Measurements from ENCODE around the gene PBX1. TPM values are rescaled to one million over a fixed set of nuclear protein-coding genes. Genes with fewer than 3 reads are reported as not detected.

Gene PBX1
- total RNA-seq, 2 donors from 2014 or later: 33.3 to 37.4 TPM

DNA sequence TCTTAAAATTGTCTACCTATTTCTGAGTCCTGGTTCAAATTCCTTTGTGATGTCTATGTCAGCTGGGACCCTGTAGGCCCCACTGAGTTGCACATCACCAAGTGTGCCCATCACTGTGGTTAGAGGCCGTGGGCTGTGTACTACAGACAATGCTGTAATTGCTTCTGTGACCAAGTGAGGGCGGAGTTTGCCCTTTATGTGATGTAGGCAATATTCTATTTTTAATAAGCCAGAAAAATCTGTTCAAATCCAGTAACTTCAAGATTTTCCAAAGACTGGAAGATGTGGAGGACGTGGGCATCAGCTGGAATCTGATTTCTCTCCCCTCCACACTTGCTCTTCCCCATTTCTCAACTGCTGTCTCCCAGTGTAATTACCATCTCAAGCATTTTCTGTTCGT lies 215.4 kb downstream of the PBX1 start:
- H3K27ac ChIP-seq: peak overlapping the region; percentile 59 to 79
- no peaks in the 10 kb centered on the region for H3K9me3 ChIP-seq
- H3K4me1 ChIP-seq: peaks cover 0 to 55% of the 10 kb centered on the region in 2 donors
- no peak overlapping the region for H3K4me3 ChIP-seq
- TF ChIP-seq, protein P1, sequence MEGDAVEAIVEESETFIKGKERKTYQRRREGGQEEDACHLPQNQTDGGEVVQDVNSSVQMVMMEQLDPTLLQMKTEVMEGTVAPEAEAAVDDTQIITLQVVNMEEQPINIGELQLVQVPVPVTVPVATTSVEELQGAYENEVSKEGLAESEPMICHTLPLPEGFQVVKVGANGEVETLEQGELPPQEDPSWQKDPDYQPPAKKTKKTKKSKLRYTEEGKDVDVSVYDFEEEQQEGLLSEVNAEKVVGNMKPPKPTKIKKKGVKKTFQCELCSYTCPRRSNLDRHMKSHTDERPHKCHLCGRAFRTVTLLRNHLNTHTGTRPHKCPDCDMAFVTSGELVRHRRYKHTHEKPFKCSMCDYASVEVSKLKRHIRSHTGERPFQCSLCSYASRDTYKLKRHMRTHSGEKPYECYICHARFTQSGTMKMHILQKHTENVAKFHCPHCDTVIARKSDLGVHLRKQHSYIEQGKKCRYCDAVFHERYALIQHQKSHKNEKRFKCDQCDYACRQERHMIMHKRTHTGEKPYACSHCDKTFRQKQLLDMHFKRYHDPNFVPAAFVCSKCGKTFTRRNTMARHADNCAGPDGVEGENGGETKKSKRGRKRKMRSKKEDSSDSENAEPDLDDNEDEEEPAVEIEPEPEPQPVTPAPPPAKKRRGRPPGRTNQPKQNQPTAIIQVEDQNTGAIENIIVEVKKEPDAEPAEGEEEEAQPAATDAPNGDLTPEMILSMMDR (IDR thresholded peaks at IDR 0.05): peak in 1 of 2 donors; percentile 31
- no peak for DNase-seq (ENCODE audit: low spot score)
- no peaks in the 10 kb centered on the region for H3K27me3 ChIP-seq
- no peaks in the 10 kb centered on the region for H3K36me3 ChIP-seq

DNA sequence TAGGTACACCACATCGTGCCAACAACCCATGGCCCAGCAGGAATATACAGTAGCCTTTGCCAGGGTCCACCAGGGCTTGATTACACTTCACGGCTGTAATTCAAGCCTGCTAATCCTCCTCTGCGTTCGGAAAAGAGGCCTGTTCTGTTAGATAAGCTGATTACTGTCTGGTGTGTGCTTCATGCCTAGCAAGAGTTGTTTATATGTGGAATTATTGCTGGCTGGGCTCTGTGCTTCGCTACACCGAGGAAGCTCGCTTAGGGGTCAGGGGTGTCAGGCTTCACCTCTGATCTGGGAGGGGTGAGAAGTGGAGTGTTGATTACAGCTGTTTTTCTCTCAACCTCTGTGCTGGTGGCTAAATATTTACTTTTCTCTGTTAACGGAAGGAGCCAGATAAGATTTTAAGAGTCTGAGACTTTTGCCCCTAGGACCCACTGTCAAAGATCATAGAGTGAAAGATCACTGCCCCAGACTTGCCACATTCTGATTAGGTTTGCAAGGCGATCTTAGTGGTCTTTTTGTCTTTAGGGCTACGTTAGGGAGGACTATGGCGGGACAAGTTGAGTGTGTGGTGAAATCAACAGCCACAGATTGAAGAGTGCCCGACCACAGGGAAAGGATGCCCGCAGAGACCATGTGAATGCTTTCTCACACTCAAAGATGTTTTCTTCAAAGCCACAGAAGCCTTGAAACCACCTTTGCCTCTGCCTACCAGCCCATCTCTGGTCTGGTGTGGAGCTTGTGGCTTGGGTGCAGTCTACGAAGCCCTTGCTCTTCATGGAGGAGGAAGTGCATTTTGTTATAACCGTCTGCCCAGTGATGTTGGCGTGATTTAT lies 216.1 kb downstream of the PBX1 start:
- TF ChIP-seq, protein P1 (IDR thresholded peaks at IDR 0.05): no peak
- no peaks in the 10 kb centered on the region for H3K36me3 ChIP-seq
- no peak for DNase-seq (ENCODE audit: low spot score)
- peak overlapping the region; percentile 59 to 79 for H3K27ac ChIP-seq
- H3K4me3 ChIP-seq: no peak overlapping the region
- H3K4me1 ChIP-seq: peaks cover 0 to 62% of the 10 kb centered on the region in 2 donors
- no peaks in the 10 kb centered on the region for H3K9me3 ChIP-seq
- H3K27me3 ChIP-seq: no peaks in the 10 kb centered on the region

DNA sequence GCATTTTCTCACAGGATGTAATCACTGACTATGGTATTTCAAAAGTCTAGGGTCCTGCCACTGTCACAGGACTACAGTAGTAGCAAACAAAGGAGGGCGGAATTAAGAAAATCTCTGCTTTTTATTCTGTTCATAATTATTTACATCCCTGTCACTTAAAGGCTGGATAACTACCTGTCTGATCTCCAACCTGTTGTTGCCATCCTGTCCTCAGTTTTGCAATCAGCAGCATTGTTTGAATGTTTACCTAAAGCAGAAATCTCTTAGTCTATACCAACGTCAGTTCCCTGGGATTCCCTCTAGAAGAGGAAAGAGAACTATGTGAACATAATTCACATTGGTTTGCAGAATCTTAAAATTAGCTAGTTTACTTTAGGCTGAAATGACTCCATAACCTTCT lies 218.5 kb downstream of the PBX1 start:
- TF ChIP-seq, protein P1 (IDR thresholded peaks at IDR 0.05): no peak
- H3K9me3 ChIP-seq: no peaks in the 10 kb centered on the region
- H3K4me1 ChIP-seq: peaks cover 0 to 64% of the 10 kb centered on the region in 2 donors
- DNase-seq (ENCODE audit: low spot score): no peak
- H3K27ac ChIP-seq: no peak overlapping the region
- no peaks in the 10 kb centered on the region for H3K27me3 ChIP-seq
- no peak overlapping the region for H3K4me3 ChIP-seq
- H3K36me3 ChIP-seq: no peaks in the 10 kb centered on the region

DNA sequence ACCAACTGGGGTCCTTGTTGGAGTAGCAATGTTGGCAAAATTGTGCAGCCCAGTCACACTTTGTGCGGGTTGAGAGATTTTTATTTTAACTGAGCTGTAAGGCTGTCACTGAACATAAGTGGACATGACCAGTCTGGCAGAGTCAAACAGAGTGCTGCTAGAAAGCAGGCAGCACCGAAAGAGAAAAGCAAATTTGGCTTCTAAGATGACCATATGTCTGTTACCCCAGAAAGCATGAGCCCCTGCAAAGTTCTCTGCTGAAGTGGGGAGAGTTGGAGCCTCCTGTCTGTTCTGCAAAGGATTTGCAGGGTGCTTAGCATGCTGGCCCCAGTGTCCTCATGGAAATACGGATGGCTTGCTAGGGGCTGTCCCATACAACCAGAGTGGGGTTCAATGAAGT lies 220.4 kb downstream of the PBX1 start:
- Histone ChIP-seq H3K36me3 (no peaks in the 10 kb centered on the region), H3K9me3 (no peaks in the 10 kb centered on the region), H3K27ac (peak overlapping the region; percentile 60 to 85), H3K4me3 (no peak overlapping the region), H3K4me1 (peaks cover 0 to 52% of the 10 kb centered on the region in 2 donors), H3K27me3 (no peaks in the 10 kb centered on the region)
- DNase-seq (ENCODE audit: low spot score): no peak
- TF ChIP-seq, protein P1 (IDR thresholded peaks at IDR 0.05): peak in 1 of 2 donors; percentile 25

DNA sequence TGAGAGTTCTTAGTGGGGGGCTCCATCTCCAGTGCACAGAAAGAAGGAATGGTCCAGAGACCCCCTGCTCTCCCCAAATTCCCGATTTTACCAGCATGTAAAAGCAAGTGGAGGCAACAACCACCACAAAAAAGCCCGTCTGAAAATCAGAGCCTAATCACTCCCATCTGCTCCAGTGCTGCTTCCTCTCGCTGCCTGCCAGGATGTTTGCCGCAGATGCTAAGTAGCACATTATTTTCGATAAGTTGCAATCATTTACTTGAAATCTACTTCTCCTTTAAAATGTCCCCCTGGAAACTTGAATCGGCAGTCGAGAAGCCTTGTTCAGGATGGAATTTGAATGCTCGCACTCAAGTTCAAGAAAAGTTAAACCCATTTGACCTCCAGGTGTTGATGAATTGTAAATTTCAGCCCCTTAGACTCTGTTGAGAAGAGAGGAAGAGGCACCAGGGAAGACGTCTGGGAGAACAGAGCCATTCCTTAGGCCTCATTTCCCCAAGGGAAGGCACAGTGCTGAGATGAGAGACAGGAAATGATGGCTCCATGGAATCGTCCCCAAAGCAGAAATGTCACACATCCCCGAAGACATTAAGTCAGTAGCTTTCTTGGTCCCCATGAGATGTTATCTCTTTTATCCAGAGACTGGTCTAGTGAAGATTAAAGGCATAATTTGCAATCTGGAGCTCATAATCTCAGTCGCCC lies 221.3 kb downstream of the PBX1 start:
- no peaks in the 10 kb centered on the region for H3K27me3 ChIP-seq
- TF ChIP-seq, protein P1 (IDR thresholded peaks at IDR 0.05): no peak
- H3K4me3 ChIP-seq: no peak overlapping the region
- peaks cover 0 to 52% of the 10 kb centered on the region in 2 donors for H3K4me1 ChIP-seq
- H3K27ac ChIP-seq: peak overlapping the region; percentile 60 to 85
- H3K9me3 ChIP-seq: no peaks in the 10 kb centered on the region
- DNase-seq (ENCODE audit: low spot score): no peak
- no peaks in the 10 kb centered on the region for H3K36me3 ChIP-seq
